Astrocyte of the cerebellum (primary cell): ENCODE measurements around the gene SIRT1.

Experiments used
- DNase-seq: peaks from one replicate; pipeline ENCODE4 v3.0.0-alpha.2; 2011; ENCODE audit warnings: low read depth
- H3K4me3 ChIP-seq: 2 replicates; pipeline ENCODE4 v1.5.1; 2011; ENCODE audit warnings: mild to moderate bottlenecking, low read depth, low read length, moderate library complexity
- CTCF ChIP-seq: IDR thresholded peaks from 2 replicates; pipeline ENCODE4 v1.5.1; 2012; ENCODE audit warnings: low read length, low read depth, moderate library complexity, mild to moderate bottlenecking; ENCODE audit errors: missing control alignments
- in situ Hi-C: cut with HindIII; loops from 2 replicates; pipeline ENCODE4 v1.10.0; 2017; ENCODE audit warnings: low sequenced_read_pairs

SIRT1 gene

GRCh38 chr10:67903581-67903980 lies 19.1 kb downstream of the SIRT1 start:
- in situ Hi-C loops: no loop called here
- no peak for DNase-seq
- TF ChIP-seq CTCF: no peak
- H3K4me3 ChIP-seq: no peak overlapping the region

DNA sequence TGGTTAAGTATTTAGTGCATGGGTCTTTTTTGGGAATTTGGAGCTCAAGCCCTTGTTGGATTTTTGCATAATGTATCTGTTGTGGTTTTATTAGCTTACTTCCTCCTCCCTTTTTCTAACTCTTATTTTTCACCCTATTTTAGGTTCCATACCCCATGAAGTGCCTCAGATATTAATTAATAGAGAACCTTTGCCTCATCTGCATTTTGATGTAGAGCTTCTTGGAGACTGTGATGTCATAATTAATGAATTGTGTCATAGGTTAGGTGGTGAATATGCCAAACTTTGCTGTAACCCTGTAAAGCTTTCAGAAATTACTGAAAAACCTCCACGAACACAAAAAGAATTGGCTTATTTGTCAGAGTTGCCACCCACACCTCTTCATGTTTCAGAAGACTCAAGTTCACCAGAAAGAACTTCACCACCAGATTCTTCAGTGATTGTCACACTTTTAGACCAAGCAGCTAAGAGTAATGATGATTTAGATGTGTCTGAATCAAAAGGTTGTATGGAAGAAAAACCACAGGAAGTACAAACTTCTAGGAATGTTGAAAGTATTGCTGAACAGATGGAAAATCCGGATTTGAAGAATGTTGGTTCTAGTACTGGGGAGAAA lies 28.0 kb downstream of the SIRT1 start:
- in situ Hi-C loops: loop anchor here (5.0 kb wide), 1 partner anchor 100 kb away; no protein-coding TSS in a partner anchor
- H3K4me3 ChIP-seq: no peak overlapping the region
- TF ChIP-seq CTCF: no peak
- DNase-seq: no peak

GRCh38 chr10:67914777-67915340 lies 30.4 kb downstream of the SIRT1 start:
- in situ Hi-C loops: loop anchor here (5.0 kb wide), 1 partner anchor 97 kb away; no protein-coding TSS in a partner anchor
- H3K4me3 ChIP-seq: no peak overlapping the region
- DNase-seq: no peak
- no peak for TF ChIP-seq CTCF

- in situ Hi-C loops: no loop called here
Measured at GRCh38 chr10:67917169-67917568, 32.7 kb downstream of the SIRT1 start.

GRCh38 chr10:67917679-67918078 lies 33.2 kb downstream of the SIRT1 start:
- H3K4me3 ChIP-seq: no peak overlapping the region
- no peak for DNase-seq
- in situ Hi-C loops: no loop called here
- TF ChIP-seq CTCF: no peak

More at GRCh38 chr10:67917169-67917568, 32.7 kb downstream of the SIRT1 start:
- no peak for DNase-seq
- TF ChIP-seq CTCF: no peak
- H3K4me3 ChIP-seq: no peak overlapping the region

- TF ChIP-seq CTCF: no peak
- in situ Hi-C loops: no loop called here
Measured at GRCh38 chr10:67921065-67921464, 36.6 kb downstream of the SIRT1 start.

More at GRCh38 chr10:67921065-67921464, 36.6 kb downstream of the SIRT1 start:
- DNase-seq: no peak
- no peak overlapping the region for H3K4me3 ChIP-seq
